ENCODE data around the gene LRCOL1.

LRCOL1 gene

DNA sequence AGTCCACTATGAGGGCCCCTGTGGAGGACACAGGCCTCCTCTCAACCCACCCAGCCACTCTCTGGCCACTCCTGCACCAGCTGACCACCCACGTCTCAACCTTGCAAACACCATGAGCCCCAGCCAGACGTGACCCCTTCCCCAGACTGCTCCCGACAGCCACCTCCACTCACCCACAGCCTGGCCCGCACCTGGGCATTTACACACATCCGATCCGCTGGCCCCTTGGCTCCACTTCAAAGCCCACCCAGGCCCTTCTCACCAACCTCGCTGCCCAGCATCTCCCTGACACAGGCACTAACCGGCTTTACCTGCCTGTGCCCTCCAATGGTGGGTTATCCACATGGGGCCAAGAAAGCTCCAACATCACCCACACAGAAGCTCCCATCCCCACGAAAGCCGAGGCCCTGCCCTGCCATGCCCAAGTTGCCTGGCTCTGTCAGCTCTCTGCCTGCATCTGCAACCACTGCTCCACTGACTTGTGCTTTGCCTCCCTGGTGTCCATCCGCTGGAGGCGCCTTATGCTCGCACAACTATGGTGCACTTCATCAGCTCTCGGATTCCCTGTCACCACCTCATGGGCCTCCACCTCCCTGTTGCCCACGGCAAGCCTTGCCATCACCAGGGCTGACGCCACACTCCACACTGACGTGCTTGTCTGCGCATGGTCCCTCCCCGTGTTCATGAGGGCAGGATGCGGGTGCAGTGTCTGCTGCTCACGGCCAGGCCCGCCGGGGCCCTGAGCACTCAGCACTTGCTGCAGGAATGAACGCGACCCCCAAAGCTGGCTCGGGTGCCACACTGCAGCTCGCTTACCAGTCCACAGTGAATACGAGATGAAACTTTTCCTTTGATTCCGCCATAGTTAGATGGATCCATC, 24.9 kb upstream of the LRCOL1 start:
- no peak for DNase-seq

DNA sequence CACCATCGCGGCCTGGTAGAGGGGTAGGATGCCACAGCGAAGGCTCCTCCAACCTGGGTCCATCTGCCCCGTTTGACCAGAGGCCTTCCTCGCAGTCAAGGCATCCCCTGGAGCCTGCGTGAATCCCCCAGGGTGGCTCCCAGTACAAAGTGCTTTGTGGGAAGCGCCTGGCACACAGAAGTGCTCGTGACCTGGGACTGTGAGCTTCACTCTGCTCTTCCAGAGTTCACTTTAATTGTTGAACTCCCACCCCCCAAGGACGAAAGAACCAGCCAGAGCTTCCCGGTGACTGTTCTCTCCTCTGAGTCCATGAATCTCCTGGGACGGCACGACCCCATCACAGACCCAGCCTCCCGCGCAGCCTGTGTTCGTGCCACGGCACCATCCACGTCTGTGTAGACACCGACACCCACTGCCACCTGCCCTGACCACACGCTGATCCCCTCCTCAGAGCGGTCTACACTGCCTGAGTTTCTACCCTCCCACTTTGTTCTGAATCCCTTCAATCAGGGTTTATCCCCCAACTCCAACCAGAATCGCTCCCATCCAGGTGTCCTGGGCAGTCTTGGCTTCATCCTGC, 24.1 kb upstream of the LRCOL1 start:
- DNase-seq: no peak

DNA sequence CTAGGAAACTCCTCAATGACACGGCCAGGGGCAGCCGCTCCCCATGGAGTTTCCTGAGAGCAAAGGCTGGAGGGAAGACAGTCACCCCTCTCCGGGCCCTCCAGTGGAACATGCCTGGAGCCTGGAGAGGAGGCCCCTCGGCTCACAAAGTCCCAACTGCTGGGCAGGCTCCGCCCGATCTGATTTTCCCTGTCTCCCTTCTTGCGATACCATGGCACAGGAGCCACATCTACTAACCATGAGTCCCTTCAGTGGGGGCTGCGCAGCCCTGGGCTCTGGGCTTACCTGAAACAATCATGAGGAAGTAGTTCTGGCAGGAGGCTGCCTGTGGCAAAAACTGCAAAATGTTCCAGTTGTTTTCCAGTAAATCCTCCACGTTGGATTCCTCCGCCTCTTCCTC, 23.5 kb upstream of the LRCOL1 start:
- DNase-seq: no peak

DNA sequence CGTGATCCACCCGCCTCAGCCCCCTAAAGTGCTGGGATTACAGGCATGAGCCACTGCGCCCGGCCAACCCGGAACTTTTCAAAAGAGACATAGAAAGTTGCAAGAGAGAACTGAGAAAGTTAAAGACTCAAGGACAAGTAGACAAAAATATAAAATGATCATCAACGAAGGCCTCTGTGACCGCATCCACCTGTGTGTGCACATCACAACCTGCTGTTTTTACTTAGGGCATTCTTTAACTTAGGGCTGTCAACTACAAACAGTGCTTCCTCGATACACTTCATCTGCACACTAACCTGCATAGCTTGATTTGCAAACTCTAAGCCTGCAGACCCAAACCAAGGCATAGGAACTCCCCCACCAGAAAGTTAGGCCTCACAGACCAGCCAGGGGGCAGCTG, 23.0 kb upstream of the LRCOL1 start:
- no peak for DNase-seq

DNA sequence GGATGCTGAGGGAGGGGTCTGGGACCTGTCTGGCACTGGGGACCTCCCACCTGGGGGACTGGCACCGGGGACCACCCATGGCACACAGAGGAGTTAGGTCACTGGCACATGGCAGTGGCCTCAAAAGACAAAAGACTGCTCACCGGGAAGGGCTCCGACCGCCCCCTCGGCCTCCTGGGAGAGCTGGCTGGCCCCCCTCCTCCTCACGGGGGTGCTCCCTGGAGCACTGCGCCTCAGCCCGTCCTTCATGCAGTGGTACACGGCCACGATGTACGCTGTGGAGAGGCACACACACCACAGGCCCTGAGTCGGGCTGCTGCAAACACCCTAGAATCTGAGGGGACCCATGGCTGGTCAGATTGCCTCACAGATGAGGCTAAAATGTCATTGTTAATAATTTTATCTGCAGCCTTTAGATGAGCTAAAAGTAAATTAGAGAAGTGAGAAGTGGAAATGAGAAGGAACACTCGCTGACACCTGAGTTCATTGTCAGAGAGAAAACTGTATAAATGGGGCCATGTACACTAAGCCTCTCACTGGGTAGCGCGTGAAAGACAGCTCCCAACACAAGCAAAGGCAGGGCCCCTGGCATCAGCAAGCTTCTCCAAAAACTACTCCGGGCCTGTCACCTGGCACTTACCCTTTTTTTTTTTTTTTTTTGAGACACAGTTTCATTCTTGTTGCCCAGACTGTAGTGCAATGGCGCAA, 22.3 kb upstream of the LRCOL1 start:
- DNase-seq: no peak

DNA sequence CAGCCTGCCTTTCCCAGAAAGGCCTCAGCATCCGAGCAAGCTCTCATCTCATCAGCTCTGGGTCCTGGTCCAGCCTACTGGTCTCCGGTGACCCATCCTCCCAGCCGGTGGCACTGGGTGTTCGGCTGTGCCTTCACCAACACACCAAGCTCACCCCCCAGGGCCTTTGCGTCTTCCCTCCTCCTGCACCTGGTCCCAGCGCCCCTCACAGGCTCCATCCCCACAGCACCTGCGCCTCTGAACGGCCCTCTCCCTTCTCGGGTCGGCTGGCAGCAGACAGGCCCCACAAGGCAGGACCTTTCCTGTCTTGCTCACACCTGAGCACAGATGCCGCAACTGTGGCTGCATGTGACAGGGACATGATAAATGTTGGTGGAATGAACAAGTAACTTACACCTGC, 21.3 kb upstream of the LRCOL1 start:
- DNase-seq: no peak

DNA sequence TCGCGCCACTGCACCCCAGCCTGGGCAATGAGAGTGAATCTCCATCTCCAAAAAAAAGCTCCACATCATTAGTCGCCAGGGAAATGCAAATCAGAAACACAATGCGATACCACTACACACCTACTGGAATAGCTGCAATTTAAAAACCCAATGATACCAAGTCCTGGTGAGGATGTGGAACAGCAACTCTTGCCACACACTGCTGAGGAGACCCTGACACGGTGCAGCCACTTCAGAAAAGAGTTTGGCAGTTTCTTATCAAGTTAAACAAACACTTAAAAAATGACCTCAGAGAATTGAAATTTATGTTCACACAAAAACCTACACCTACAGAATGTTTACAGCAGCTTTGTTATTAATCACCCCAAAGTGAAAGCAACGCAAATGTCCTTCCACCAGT, 20.3 kb upstream of the LRCOL1 start:
- no peak for DNase-seq

DNA sequence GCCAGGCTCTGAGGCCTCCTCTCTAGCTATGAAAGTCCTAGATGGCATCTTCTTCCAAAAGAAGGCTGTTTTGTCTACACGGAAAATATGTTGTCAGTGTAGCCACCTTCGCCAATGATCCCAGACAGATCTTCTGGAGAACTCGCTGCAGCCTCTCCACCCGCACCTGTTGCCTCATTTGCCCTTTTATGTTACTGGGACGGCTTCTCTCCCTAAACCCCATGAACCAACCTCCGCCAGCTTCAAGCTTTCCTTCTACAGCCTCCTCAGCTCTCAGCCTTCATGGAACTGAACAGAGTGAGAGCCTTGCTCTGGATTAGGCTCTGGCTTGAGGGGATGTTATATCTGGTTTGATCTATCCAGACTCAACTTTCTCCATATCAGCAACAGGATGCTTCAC, 18.9 kb upstream of the LRCOL1 start:
- DNase-seq: no peak

DNA sequence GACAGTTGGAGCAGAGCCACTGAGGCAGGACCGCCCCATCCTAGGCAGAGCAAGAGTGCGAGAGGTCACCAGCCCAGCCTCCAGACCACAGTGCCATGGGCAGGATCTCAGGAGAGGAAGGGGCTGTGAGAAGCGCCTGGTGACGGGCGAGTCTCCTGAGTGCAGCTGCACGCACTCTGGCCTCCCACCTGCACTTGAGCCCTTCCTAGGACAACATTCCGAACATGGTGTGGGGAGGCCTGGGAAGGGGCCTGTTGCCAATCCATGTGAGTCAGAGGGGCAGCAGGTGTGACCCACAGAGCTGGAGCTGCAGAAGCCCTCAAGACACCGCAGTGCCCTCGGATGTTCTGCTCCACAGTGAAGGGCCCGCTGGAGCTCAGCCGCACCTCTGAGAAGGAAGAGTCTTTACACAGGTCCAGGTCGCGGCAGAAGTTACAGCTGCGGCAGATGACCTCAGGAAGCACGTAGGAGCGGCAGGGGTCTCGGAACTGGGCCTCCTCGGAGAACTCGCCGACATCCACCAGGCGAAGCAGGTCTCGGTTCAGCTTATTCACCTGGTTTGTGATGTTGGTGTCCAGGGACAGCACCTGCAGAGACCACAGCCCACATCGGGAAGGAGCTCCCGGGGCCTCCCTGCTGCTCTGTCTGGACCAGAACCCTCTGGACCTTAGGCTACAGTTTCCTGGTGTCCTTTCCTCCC, 15.5 kb upstream of the LRCOL1 start:
- no peak for DNase-seq

DNA sequence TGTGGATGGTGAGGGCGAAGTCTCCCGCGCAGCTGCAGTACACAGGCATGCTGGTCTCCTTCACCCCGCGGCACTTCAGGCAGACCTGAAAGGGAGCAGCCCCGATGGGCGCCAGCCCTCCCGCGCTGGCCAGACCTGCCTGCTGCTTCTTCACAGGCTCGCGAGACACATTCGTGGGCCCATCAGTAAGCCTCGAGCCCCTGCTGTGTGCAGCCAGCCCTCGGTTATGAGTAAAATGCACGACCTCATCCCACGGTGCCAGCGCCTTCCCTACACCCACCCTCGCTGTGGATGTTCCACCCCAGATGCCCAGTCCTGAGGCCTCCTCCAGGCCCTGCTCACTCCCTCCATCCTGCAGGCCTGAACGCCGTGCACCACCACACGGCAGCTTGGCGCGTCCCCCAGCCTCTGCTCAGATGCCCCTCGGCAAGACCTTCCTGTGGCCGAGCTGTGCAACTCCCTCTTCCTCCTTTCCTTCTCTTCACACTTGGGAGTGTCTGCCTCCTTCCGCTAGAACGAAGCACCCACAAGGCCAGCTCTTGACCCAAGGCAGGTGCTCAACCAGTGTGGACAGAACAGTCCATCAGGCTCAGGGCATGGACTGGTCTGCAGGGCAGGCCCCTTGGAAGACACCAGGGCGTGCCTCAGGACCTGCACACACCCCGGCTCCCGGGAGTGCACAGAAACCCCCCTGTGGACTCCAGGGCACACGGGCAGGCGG, 14.7 kb upstream of the LRCOL1 start:
- no peak for DNase-seq

DNA sequence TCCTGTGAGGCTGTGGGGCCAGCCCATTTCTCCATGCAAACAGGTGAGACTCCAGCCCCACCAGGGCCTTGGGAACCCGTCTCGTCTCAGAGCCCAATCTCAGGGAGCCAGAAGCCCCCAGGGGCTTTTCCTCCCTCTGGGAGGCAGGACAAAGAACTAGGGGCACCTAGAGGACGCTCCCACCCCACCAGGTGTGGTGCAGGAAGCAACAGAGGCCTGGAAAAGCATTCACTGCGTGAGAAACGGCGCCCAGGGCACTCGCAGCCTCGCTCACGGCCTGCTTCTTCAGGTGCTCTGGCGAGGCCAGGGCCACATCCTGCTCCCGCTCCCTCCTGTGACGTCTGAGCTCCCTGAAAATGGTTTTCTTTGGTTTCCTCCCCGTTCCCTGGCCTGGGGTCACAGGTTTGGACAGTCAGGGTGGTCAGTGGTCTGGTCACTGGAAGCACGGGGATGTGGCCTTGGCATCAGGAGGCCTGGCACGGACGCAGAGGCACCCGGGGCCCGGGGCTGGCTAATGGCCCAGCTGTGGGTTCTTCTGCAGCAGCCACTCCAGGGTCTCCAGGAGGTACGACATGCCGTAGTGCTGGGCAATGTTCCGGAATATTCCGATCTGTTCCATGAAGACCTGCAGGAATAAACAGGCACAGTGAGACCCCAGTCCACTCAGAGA, 13.9 kb upstream of the LRCOL1 start:
- no peak for DNase-seq

DNA sequence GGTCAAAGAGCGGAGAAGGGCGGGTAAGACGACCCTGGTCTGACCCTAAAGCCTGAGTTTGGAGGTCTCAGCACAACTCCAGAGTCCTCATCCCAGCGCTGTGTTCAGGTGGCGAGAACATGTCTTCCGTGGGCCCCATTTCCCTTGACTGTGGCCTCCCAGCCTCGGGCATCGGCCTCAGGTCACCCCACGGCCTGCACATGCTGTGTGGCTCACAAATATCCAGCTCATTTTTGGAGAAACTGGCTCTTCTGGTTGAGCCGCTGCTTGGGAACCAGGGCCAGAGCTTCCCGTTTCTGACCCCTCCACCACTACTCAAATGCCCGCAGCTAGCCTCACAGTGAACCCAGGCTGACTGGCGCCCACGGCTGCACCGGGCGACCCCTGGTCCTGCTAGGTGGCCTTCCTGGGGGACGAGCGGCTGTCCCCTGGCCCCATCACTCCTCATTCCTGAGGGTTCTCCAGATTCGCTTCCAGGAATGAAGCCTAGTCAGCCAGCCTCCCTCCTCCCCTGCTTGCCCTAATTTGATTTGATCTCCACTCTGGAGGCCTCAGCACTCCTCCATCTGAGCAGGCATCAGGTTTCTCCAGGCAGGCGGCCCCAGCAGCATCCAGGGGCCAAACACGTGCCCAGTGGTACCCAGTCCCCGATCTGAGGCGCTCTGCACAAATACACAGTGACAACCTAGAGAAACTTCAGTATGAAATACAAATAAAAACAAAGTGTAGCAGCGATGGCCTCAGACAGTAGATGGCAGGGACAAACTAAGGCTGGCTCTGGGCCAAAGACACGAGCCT, 12.9 kb upstream of the LRCOL1 start:
- no peak for DNase-seq

DNA sequence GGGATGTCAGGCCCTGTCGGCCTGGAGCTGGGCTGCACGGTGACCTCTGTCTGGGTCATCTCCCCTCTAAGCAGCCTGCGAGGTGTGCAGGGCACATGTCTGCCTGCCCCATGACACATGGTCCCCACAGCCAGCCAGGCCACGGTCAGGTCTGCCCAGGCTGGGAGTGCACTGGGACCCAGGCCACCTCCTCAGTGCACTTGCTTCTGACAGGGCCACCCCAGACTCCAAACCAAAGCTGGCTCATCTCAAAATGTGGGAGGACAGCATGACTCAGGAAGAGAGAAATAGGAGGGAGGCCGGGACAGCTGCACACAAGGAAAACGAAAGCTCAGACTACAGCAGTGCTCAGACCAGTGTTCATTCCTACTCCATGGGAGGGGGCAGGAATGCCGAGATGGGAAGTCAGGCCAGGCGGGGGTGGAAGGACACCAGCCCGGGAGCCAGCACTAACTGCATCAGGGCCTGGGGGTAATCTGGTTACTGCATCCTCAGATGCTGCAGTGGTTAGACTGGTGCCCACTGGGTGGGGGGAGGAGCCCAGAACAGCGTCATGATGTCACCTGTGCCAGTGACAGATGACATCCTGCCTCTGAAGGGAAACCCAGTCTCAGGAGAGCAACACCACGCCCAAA, 12.2 kb upstream of the LRCOL1 start:
- no peak for DNase-seq

DNA sequence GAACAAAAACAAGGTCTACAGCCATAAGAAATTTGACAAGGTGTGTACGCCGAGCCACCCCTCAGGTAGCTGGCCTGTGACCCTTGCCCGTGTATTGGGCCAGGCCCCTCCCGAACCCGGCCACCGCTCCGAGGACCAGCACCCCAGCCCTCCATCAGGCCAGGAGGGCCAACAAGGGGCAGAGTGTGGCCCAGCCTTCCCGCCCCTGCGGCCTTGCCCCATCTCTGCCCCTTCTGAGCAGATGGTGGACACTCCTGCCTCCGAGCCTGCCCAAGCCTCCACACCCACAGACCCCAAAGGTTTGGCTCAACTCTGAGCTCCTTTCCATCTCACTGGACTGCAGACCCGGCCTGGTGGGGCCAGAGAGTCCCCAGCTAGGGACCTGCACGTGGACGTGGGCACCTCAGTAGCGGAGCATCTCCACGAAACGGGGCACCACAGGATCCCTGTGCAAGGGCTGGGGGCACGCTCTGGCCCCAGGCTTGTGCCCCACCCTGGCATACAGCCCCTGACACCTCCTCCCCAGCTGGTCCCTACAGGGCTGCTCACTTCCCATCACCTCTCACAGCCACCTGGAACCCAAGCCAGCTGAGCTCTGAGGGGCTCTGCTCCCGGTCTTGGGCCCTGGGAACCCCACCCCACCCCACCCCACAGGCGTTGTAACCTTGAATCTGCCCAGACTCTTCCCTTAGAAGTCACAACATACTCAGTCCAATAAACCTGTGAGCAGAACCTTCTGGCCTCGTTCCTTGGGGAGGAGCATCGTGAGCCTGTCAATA, 11.5 kb upstream of the LRCOL1 start:
- DNase-seq: no peak

DNA sequence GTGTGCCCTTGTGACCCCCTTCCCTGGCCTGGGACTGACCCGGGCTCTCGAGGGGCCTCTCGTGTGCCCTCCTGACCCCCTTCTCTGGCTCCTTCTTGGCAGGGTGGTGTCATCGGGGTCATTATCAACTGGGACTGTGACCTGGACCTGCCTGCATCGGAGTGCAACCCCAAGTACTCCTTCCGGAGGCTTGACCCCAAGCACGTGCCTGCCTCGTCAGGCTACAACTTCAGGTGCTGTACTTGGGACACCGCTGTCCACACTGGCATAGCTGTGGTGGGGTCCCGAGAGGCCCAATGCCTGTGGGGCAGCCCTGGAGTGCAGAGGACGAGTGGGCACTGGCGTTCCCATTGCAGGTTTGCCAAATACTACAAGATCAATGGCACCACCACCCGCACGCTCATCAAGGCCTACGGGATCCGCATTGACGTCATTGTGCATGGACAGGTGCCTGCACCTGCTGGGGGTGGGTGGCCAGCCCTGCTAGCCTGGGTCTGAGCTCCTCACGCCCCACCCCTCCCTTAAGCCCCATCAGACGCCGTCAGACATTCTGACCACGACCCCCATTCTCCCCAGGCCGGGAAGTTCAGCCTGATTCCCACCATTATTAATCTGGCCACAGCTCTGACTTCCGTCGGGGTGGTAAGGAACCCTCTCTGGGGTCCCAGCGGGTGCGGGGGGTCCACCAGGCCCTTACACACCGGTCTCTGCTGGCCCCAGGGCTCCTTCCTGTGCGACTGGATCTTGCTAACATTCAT, 10.7 kb upstream of the LRCOL1 start:
- DNase-seq: no peak

DNA sequence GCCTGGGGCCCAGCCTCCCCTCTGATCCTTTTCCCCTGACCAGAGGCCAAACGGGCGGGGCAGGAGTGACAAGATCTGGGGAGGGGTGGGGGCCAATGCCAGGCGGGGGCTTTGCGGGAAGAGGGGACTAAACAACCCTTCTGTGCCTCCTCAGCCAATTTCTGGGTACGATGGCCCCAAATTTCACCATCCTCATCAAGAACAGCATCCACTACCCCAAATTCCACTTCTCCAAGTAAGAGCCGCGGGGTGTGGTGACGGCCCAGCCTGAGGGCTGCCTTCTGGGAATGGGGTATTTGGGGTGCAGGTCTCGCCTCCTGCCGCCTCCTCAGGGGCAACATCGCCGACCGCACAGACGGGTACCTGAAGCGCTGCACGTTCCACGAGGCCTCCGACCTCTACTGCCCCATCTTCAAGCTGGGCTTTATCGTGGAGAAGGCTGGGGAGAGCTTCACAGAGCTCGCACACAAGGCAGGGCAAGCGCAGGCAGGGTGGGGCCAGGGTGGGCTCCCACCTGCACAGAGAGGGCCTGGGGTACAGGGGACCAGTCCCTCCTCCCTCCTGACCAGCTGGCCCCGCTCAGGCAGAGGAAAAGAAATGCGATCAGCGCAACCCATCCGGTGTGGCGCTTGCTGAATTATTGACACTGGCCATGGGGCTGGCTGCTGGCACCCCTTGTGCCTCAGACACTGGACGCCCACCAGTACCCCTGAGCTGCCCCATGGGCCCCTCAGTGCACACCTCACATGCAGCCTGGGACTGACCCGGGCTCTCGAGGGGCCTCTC, 9.9 kb upstream of the LRCOL1 start:
- no peak for DNase-seq

DNA sequence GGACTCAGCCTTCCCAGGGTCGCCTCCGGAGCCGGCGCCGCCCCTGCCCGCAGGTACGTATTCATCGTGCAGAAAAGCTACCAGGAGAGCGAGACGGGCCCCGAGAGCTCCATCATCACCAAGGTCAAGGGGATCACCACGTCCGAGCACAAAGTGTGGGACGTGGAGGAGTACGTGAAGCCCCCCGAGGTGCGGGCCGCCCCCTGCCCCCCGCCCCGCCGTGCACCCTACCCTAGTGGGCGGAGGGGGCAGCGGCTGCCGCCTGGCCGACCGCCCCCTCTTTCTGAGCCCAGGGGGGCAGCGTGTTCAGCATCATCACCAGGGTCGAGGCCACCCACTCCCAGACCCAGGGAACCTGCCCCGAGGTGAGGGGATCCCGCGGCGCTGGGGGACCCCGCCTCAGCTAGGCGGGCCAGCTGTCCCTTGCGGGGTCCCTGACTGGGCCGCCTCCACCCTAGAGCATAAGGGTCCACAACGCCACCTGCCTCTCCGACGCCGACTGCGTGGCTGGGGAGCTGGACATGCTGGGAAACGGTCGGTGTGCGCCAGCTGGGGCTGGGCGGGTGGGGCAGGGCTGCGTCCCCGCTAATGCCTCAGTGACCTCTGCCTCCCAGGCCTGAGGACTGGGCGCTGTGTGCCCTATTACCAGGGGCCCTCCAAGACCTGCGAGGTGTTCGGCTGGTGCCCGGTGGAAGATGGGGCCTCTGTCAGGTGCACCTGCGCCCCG, 9.2 kb upstream of the LRCOL1 start:
- DNase-seq: no peak

DNA sequence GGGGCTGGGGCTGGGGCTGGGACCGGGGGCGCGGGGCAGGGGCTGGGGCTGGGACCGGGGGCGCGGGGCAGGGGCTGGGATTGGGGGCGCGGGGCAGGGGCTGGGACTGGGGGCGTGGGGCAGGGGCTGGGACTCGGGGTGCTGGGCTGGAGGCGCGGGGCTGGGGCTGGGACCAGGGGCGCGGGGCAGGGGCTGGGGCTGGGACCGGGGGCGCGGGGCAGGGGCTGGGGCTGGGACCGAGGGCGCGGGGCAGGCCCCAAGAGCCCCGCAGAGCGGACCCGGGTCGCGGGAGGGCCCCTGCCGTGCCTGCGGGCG, 8.6 kb upstream of the LRCOL1 start:
- DNase-seq: no peak

Data from cerebellar nuclear complex (tissue), 1 donor.